HTR-8/SVneo (cell line): ENCODE results near the gene TMPRSS11E.
"Not testable (repeated sequence)": the region's sequence is repeated elsewhere in the genome, so short reads cannot be mapped to it uniquely, and the experiment has no call there.

Source experiments
- DNase-seq: peaks from one replicate; pipeline ENCODE4 v3.0.0; 2011; ENCODE audit warnings: low spot score, mixed read lengths; ENCODE audit not compliant: insufficient read length
- FAIRE-seq: peaks from 2 replicates; lab custom pipeline; 2011; peaks lifted over from hg19 to GRCh38; lab: Jason Lieb, UNC

Gene TMPRSS11E, protein sequence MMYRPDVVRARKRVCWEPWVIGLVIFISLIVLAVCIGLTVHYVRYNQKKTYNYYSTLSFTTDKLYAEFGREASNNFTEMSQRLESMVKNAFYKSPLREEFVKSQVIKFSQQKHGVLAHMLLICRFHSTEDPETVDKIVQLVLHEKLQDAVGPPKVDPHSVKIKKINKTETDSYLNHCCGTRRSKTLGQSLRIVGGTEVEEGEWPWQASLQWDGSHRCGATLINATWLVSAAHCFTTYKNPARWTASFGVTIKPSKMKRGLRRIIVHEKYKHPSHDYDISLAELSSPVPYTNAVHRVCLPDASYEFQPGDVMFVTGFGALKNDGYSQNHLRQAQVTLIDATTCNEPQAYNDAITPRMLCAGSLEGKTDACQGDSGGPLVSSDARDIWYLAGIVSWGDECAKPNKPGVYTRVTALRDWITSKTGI

DNA sequence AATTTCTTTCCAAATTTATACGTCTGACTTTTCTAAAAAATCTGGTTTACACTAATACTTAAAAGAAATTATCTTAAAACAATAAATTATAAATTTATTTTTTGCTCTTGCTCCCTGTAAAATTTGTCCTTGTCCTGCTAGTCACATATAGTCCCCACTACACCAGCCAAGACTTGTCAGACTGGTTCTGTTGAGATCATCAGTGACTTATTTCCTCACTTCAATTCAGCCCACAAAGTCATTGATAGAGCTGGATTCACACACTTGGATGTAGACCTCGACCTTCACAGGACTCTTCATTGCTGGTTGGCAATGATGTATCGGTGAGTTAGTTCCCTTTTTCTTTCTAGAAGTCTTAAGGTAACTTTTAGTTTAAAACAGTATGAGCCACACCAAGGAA, at the start of gene TMPRSS11E:
Gene TMPRSS11E (plus strand): TSS at position 263 of the 400 bp plus-strand sequence. CDS start 50 bp downstream, at position 313.
- no peak for DNase-seq
- no peak for FAIRE-seq

DNA sequence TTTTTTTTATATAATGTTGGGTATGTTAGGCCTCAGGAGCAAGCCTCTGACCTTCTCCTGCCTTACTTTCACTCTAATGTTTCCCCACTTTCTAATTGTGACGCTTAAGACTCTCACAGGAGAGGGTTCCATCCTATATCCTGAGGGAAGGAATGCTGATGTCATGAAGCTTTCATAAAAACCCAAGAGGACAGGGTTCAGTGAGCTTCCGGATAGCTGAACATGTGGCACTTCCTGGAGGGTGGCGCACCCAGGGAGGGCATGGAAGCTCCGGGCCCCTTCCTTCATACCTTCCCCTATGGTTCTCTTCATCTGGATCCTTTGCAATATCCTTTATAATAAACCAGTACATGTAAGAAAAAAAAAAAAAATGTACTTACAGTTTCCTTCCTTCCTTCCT, 48.0 kb upstream of the TMPRSS11E start:
- DNase-seq (no peak), FAIRE-seq (no peak)

DNA sequence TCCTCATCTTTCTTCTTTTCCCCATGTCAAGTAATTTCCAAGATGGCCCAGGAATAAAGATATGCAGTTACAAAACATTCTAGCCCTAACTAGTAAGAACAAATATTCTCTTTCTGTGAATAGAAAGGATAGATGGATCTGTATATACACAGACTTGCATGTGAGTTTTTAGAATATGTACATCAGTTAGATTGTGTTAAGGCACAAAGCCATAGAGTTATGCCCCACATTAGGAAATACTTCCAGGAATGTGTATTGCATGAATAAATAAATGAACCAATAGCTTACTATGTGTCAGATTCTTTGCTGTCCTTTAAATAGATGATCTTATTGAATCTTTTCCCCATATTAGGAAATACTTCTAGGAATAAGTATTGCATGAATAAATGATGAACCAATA, 46.0 kb upstream of the TMPRSS11E start:
- DNase-seq: no peak
- FAIRE-seq: no peak

DNA sequence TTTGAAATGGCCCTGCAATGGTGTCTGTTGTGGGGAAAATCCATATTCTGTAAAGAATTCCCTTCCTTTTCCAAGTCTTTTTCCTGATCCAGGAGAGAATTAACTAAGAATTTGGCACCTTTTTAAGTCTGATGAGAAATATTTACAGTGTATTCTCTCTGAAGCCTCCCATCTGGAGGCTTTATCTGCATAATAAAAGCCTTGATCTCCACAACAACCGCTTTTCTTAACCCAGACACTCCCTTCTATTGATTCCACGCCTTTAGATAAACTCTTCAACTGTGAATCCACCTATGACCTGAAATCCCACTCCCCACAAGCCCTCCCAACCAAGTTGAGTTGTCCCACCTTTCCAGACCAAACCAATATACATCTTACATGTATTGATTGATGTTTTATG, 43.1 kb upstream of the TMPRSS11E start:
- DNase-seq (no peak), FAIRE-seq (no peak)

DNA sequence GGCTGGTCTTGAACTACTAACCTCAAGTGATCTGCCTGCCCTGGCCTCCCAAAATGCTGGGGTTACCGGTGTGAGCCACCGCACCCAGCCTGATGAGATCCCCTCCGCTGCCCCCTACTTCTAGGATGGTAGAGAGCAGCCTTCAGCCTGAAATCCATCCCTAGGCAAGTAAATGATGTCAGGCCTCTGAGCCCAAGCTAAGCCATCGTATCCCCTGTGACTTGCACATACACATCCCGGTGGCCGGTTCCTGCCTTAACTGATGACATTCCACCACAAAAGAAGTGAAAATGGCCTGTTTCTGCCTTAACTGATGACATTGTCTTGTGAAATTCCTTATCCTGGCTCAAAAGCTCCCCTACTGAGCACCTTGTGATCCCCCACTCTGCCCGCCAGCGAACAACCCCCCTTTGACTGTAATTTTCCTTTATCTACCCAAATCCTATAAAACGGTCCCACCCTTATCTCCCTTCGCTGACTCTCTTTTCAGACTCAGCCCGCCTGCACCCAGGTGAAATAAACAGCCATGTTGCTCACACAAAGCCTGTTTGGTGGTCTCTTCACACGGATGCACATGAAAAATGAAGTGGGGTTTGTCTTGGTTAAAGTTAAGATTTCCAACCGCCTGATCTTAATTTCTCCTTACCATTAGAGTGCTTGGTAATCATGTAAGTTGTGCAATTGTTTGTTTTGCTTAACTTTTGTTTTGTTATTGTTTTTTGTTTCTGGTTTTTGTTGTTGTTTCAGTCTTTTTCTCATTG, 41.4 kb upstream of the TMPRSS11E start:
- not testable (repeated sequence) for DNase-seq

DNA sequence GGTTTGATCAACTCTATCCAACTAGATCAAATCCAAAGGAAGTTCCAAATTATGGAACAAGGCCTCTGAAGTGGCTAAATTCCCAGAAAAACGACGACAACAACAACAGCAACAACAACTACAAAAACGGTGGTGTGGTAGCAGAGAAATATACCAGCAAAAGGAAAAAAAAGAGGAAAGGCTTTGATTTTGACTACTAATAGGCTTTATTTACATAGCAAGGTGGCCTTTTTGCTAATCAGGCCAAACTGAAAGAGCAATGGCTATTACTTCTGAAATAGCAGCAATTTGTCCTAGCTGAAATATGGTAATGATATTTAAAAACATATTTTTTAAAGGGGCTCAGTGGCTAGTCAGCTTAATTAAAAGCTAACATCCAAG, 40.8 kb upstream of the TMPRSS11E start:
- DNase-seq (no peak), FAIRE-seq (no peak)

More for the DNA sequence above, 41.4 kb upstream of the TMPRSS11E start:
- not testable (repeated sequence) for FAIRE-seq

DNA sequence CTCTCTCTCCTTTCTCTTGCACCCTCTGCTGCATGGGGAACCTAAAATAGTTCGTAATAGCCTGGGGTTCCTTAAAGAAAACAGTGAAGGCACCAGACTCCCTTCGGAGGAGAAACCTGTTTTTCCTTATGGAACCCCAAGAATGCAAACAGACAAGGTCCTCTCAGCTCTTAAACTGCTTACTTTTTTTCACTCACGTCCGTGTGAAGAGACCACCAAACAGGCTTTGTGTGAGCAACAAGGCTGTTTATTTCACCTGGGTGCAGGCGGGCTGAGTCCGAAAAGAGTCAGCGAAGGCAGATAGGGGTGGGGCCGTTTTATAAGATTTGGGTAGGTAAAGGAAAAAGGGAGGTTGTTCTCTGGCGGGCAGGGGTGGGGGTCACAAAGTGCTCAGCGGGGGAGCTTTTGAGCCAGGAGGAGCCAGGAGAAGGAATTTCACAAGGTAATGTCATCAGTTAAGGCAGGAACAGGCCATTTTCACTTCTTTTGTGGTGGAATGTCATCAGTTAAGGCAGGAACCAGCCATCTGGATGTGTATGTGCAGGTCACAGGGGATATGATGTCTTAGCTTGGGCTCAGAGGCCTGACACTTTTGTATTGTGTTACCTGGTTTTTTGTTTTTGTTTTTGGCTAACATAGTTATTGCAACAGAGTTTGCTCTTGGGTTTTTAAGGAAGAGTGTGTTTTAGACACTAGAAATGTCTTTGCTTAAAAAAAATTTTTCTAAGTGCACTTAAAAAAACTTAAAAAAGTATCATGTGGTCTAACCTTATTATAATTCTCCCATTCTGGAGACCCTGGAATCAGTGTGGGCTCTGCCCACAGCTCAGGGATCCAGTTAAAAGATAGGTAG, 40.0 kb upstream of the TMPRSS11E start:
- not testable (repeated sequence) for FAIRE-seq, DNase-seq

DNA sequence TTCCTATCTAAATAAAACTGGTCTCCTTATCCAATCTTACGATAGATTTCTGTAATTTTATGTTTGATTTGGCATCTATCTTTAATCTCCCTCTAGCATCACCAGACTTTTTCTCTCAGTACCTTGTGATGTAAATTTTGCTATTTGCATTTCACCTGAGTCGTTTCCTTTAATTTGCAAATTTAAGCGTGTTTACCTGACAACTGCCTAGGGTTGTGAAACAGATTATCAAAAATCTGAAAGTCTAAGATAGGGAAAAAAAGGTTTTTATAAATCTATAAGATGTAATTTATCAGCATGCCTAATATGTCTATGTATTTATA, 39.4 kb upstream of the TMPRSS11E start:
- DNase-seq (no peak), FAIRE-seq (no peak)

DNA sequence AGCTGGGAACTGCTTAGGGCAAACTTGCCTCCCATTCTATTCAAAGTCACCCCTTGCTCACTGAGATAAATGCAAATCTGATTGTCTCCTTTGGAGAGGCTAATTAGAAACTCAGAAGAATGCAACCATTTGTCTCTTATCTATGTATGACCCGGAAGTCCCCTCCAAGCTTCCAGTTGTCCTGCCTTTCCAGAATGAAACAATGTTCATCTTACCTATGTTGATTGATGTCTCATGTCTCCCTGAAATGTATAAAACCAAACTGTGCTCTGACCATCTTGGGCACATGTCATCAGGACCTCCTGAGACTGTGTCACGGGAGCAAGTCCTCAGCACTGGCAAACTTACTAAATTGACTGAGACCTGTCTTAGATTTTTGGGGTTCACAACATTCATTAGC, 37.1 kb upstream of the TMPRSS11E start:
- no peak for FAIRE-seq

DNA sequence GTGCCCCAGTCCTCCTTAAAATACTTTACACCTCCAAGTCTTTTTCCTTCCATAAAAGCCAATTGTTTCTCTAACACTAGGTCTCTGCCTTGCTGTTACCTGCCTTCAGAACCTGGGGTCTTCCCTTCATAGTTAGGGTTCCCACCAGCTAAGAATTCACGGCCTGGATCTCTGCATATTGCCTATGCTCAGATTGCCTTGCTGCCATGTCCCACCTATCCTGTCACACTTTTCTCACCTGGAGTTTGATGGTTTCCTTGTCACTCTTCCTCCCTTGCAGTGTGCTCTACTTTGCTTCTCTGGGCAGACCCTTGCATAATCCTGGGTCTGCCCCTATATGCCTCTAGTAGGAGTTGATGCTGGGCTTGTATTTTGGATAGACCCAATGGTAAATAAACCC, 36.6 kb upstream of the TMPRSS11E start:
- DNase-seq: no peak
- no peak for FAIRE-seq

More for the DNA sequence above, 37.1 kb upstream of the TMPRSS11E start:
- no peak for DNase-seq

DNA sequence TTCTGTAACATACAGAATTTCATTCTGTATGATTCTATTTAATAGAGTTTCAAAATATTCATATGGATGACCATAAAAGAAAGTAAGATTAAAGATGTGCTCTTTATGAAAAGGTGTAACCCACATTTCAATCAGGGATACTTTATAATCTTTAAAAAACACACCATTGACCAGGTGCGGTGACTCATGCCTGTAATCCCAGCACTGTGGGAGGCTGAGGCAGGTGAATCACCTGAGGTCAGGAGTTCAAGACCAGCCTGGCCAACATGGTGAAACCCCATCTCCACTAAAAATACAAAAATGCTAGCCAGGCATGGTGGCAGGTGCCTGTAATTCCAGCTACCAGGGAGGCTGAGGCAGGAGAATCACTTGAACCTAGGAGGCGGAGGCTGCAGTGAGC, 35.2 kb upstream of the TMPRSS11E start:
- not testable (repeated sequence) for DNase-seq, FAIRE-seq

DNA sequence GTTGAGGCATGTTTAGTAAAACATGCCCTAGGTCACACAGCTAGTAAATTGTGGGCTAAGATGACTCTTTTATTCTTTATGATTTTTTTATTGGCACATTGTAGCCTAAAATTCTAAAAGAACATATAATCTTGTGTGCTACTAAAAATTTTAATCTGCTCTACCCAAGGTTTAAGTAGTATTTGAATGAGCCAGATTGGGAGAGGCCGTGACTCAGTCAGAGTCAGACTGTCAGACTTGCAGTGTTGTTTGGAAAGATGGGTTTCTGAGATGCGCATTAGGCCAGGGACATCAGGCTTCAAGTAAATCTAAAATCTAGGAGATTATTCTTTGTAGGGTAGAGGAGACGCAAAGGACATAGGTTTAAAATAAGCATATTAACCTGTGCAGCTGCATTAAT, 30.7 kb upstream of the TMPRSS11E start:
- FAIRE-seq (no peak), DNase-seq (no peak)

DNA sequence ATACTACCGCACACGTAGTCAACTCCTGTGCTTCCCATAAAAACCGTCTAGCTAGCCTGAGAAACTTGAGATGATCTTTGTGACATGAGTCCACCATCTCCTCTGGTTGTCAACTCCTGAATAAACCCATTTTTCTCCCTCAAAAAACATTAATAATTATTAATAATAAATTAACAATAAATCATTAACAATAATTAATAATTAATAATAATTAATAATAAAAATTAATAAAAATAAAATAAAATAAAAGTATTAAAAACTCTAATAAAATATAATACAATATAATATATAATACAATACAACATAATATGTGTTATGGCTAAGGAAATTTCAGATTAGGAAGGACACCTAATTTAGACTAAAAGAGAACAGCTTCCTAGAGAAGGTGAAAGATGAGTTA, 20.7 kb upstream of the TMPRSS11E start:
- FAIRE-seq (no peak), DNase-seq (no peak)

DNA sequence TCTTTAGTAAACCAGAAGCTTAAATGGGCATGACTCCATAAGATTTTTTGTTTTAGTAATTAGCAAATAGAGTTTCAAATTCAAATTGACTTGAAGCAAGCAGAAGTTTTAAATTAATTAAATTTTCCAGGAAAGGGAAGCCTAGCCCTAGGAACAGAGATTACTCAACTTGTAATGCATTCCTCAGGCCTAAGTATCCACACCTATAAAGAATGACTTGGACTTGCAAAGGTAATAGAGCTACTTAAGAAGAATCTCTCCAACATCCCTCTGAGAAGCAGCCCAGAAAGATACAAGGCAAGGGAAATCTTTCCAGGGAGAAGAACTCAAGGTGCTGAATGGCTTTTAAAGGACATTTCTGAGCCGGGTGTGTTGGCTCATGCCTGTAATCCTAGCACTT, 16.9 kb upstream of the TMPRSS11E start:
- DNase-seq (no peak), FAIRE-seq (no peak)

DNA sequence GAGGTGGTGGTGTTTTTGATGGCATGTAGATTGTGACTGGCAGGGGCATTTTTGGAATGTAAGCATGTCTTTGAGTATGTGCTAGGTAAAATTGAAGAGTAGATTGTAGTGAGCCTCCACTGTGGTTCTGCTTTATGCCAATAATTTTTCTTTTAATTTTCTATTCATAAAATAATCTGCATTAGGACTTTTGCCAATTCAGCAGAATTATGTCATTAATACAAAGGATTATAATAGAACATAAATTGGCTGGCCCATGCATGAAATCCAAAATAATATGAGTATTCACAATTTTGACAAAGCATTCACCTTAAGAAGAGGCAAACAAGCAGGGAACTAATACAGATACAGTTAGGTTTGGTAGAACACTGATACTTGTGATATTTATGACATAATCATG, 14.9 kb upstream of the TMPRSS11E start:
- FAIRE-seq (no peak), DNase-seq (no peak)

DNA sequence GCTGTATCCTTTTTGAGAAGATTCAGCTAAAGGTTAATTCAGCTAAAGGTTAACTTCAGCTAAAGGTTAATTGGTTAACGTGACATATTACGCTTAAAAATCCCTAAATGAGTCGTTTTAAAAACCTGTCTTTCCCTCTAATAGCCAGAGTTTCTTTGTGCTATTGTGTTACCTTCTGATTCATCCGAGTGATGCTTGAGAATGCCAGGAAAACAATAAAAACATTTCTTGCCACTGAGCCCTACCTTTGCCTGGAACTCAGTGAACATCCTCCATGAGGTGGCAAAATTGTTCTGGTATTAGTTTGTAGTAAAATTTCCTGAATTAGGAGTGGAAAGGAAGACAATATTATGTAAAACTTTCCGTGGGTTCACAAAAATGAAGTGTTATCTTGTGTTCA, 13.7 kb upstream of the TMPRSS11E start:
- DNase-seq (no peak), FAIRE-seq (no peak)

DNA sequence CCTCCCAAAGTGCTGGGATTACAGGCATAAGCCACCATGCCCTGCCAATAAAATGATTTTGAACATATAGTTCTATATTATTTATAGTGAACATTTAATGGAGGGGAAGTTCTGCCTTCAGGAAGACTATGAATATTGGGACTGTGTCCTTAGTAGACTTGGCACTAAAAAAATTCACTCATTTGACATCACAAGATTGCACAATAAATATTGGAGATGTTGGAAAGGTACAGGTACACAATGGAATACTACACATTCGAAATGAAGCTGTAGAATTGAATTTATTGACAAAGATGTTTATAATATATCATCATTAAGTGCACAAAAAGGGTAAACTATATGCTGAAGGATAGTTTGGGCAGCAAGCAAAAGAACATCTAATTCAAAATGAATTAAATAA, 13.0 kb upstream of the TMPRSS11E start:
- FAIRE-seq (no peak), DNase-seq (no peak)

DNA sequence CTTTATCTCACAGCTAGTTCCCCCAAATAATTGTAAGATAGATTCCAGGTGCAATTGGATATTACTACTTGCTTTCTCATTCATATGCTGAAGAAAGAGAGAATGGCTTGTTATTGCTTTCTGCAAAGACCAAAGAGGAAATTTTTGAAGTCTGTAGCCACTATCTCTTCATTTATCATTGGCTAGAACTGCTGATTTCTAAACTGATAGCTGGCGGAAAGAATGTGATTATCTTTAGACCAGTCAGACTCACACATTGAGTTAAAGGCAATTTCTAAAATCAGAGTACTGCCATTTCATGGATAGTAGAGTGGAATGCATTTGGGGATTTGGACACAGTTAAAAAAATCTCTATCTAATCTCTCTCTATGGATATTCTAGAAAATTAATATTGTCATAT, 12.4 kb upstream of the TMPRSS11E start:
- FAIRE-seq: no peak
- DNase-seq: no peak

DNA sequence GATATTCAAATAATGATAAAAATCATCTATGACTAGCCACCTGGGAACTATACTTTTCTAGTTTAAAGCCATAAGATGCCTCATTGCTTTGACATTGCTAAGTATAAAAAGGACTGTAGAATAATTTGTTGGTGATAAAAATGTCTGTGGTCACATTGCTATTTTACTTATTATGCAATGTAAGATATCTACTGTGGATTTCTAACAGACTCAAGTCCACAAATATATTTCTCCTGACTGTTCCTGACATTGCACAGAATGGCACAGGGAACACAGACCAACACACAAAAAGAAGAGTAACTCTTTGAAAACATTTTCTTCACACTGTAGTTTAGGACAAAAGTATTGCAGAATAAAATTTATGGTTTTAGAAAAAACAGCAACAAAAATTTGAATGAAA, 2.2 kb upstream of the TMPRSS11E start:
- DNase-seq (no peak), FAIRE-seq (no peak)
